HL-60 (cell line): ENCODE results near the gene TPM1.

Source experiments
- DNase-seq, 2 experiments: peaks; one replicate each; pipeline ENCODE4 v3.0.0-alpha.2; 2010 to 2020; ENCODE audit warnings: low read depth in 1 of 2, low spot score in 1 of 2
- H3K27ac ChIP-seq: fragments of 250-450 bp; sonication (Bioruptor Pico); replicated peaks from 2 replicates; pipeline ENCODE4 v1.5.1; 2020; ENCODE audit warnings: mild to moderate bottlenecking, moderate library complexity
- H3K27me3 ChIP-seq: fragments of 250-450 bp; sonication (Bioruptor Pico); 2 replicates; pipeline ENCODE4 v1.5.1; 2021; ENCODE audit warnings: mild to moderate bottlenecking, moderate library complexity; ENCODE audit not compliant: insufficient read depth, poor library complexity, severe bottlenecking
- H3K4me3 ChIP-seq: replicated peaks from 2 replicates; pipeline ENCODE4 v1.5.1; 2011; ENCODE audit warnings: mild to moderate bottlenecking, control low read depth, low read length; ENCODE audit not compliant: insufficient read depth
- GABPA ChIP-seq: IDR thresholded peaks from 2 replicates; pipeline ENCODE4 v1.6.1; 2012; ENCODE audit warnings: low read depth
- POLR2AphosphoS5 ChIP-seq: IDR thresholded peaks from 2 replicates; pipeline ENCODE4 v1.6.1; 2012; ENCODE audit warnings: low read depth
- SPI1 ChIP-seq: IDR thresholded peaks from 2 replicates; pipeline ENCODE4 v1.6.1; 2012; ENCODE audit warnings: low read depth, mild to moderate bottlenecking, borderline replicate concordance
- TF ChIP-seq, protein P1 (sequence below): IDR thresholded peaks from 2 replicates; pipeline ENCODE4 v1.6.1; 2012; ENCODE audit warnings: low read depth; ENCODE audit not compliant: insufficient replicate concordance
- TF ChIP-seq, protein P2 (sequence below): IDR thresholded peaks from one replicate; pipeline ENCODE4 v1.5.1; 2011; ENCODE audit warnings: low read length, control low read depth, inconsistent platforms; ENCODE audit not compliant: insufficient read depth

Gene TPM1

DNA sequence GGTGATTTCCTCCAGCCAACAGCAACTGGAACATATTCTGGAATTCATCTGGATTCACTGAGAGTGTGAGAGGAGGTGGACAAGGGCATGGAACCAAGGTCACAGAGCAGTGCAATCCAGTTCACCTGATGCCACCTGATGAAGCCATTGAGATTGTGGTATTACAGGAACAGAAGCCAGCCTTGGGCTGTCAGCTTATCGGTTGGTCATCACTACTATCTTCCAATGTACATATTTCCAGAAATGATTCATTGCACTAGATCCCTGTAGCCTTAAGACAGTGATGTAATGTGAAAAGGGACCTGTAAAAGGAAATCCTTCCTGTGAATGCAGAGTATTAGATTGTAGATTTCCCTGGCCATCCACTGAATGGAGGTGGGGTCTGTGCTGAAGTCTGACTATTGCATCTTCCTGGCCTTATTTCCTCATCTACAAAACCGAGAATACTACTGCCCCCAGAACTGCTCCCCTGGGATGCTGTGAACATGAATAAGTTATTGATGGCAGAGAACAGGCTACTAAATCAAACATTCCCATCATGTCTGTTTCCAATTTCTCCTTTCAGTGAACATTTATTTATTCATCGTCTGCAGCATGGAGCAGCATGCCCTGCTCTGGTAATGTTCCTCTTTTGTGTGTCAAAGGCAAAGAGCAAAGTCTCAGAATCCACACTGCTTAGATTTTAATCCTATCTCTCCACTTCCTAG is 47.4 kb upstream of the TPM1 start:
- H3K27me3 ChIP-seq: peaks cover 8% of the 10 kb centered on the region
- H3K27ac ChIP-seq: no peak overlapping the region
- no peak overlapping the region for H3K4me3 ChIP-seq
- TF ChIP-seq, protein P1, sequence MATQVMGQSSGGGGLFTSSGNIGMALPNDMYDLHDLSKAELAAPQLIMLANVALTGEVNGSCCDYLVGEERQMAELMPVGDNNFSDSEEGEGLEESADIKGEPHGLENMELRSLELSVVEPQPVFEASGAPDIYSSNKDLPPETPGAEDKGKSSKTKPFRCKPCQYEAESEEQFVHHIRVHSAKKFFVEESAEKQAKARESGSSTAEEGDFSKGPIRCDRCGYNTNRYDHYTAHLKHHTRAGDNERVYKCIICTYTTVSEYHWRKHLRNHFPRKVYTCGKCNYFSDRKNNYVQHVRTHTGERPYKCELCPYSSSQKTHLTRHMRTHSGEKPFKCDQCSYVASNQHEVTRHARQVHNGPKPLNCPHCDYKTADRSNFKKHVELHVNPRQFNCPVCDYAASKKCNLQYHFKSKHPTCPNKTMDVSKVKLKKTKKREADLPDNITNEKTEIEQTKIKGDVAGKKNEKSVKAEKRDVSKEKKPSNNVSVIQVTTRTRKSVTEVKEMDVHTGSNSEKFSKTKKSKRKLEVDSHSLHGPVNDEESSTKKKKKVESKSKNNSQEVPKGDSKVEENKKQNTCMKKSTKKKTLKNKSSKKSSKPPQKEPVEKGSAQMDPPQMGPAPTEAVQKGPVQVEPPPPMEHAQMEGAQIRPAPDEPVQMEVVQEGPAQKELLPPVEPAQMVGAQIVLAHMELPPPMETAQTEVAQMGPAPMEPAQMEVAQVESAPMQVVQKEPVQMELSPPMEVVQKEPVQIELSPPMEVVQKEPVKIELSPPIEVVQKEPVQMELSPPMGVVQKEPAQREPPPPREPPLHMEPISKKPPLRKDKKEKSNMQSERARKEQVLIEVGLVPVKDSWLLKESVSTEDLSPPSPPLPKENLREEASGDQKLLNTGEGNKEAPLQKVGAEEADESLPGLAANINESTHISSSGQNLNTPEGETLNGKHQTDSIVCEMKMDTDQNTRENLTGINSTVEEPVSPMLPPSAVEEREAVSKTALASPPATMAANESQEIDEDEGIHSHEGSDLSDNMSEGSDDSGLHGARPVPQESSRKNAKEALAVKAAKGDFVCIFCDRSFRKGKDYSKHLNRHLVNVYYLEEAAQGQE: no peak
- TF ChIP-seq POLR2AphosphoS5 (no peak), GABPA (no peak), SPI1 (no peak)
- TF ChIP-seq, protein P2, sequence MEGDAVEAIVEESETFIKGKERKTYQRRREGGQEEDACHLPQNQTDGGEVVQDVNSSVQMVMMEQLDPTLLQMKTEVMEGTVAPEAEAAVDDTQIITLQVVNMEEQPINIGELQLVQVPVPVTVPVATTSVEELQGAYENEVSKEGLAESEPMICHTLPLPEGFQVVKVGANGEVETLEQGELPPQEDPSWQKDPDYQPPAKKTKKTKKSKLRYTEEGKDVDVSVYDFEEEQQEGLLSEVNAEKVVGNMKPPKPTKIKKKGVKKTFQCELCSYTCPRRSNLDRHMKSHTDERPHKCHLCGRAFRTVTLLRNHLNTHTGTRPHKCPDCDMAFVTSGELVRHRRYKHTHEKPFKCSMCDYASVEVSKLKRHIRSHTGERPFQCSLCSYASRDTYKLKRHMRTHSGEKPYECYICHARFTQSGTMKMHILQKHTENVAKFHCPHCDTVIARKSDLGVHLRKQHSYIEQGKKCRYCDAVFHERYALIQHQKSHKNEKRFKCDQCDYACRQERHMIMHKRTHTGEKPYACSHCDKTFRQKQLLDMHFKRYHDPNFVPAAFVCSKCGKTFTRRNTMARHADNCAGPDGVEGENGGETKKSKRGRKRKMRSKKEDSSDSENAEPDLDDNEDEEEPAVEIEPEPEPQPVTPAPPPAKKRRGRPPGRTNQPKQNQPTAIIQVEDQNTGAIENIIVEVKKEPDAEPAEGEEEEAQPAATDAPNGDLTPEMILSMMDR: no peak
- DNase-seq: no peak

DNA sequence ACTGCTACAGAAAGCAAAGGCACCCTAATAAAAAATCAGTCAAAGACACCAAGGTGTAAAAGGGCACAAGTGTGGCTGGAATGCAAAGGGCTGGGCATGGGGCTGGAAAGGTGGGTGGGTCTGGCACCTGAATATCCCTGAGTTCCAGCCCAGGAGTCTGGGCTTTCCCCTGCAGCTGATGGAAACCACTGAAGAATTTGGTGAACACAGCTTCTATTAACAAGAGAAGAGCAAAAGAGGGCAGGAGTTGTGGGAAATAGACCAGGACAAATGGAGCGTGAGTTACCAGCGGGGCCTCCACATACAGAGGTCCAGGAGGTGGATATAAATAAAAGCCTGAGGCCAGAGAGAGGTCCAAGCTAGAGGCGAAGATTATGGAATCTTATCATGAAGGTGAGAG is 45.1 kb upstream of the TPM1 start:
- TF ChIP-seq GABPA: no peak
- TF ChIP-seq, protein P1: no peak
- no peak for TF ChIP-seq SPI1
- Histone ChIP-seq H3K27ac (no peak overlapping the region), H3K27me3 (peaks cover 9% of the 10 kb centered on the region), H3K4me3 (no peak overlapping the region)
- no peak for DNase-seq

GRCh38 chr15:62998262-62998890 is 44.2 kb upstream of the TPM1 start:
- Histone ChIP-seq H3K27ac (no peak overlapping the region), H3K4me3 (no peak overlapping the region), H3K27me3 (peaks cover 9% of the 10 kb centered on the region)
- TF ChIP-seq, protein P1: no peak
- TF ChIP-seq GABPA (no peak), POLR2AphosphoS5 (no peak), SPI1 (no peak)
- TF ChIP-seq, protein P2: no peak
- no peak for DNase-seq
